H9 (cell line): ENCODE results near the gene GSAP. TPM values are rescaled to one million over a fixed set of nuclear protein-coding genes. Genes with fewer than 3 reads are reported as not detected.

Experiments used
- DNase-seq: peaks from one replicate; pipeline ENCODE4 v3.0.0-alpha.2; 2017
- H2AFZ ChIP-seq: one replicate; pipeline ENCODE4 v1.6.1; 2013; ENCODE audit warnings: mild to moderate bottlenecking, low read length, control low read depth, moderate library complexity
- H2AK5ac ChIP-seq: 2 replicates; pipeline ENCODE4 v1.6.1; 2013; ENCODE audit warnings: low read length, control low read depth, mixed read lengths; ENCODE audit not compliant: insufficient read length
- H2BK120ac ChIP-seq: one replicate; pipeline ENCODE4 v1.6.1; 2013; ENCODE audit warnings: low read depth, mild to moderate bottlenecking, low read length, control low read depth, inconsistent platforms; ENCODE audit not compliant: poor library complexity, severe bottlenecking
- H2BK12ac ChIP-seq: 2 replicates; pipeline ENCODE4 v1.6.1; 2013; ENCODE audit warnings: low read length, control low read depth, mixed read lengths, low read depth; ENCODE audit not compliant: insufficient read length
- H2BK15ac ChIP-seq: 2 replicates; pipeline ENCODE4 v1.6.1; 2013; ENCODE audit warnings: low read depth, low read length, control low read depth
- H2BK20ac ChIP-seq: one replicate; pipeline ENCODE4 v1.6.1; 2013; ENCODE audit warnings: low read depth, mild to moderate bottlenecking, low read length, control low read depth, inconsistent platforms; ENCODE audit not compliant: poor library complexity, severe bottlenecking
- H2BK5ac ChIP-seq: 2 replicates; pipeline ENCODE4 v1.6.1; 2013; ENCODE audit warnings: low read length, control low read depth, mixed read lengths; ENCODE audit not compliant: insufficient read length
- H3K14ac ChIP-seq: 2 replicates; pipeline ENCODE4 v1.6.1; 2013; ENCODE audit warnings: low read length, control low read depth; ENCODE audit not compliant: insufficient read depth
- H3K18ac ChIP-seq: 2 replicates; pipeline ENCODE4 v1.6.1; 2013; ENCODE audit warnings: low read depth, mild to moderate bottlenecking, mixed read lengths, low read length, control low read depth; ENCODE audit not compliant: insufficient read length
- H3K23ac ChIP-seq: 2 replicates; pipeline ENCODE4 v1.6.1; 2013; ENCODE audit warnings: low read length, control low read depth, mixed read lengths, low read depth; ENCODE audit not compliant: insufficient read length
- H3K23me2 ChIP-seq: 2 replicates; pipeline ENCODE4 v1.6.1; 2013; ENCODE audit warnings: low read depth, mild to moderate bottlenecking, mixed read lengths, low read length, control low read depth; ENCODE audit not compliant: insufficient read length, poor library complexity, severe bottlenecking
- H3K27ac ChIP-seq: 2 replicates; pipeline ENCODE4 v1.5.1; 2013; ENCODE audit warnings: low read length, control low read depth, mixed read lengths, low read depth; ENCODE audit not compliant: insufficient read length
- H3K27me3 ChIP-seq: 2 replicates; pipeline ENCODE4 v1.6.1; 2013; ENCODE audit warnings: low read length, control low read depth, inconsistent platforms; ENCODE audit not compliant: insufficient read depth
- H3K4ac ChIP-seq: 2 replicates; pipeline ENCODE4 v1.6.1; 2013; ENCODE audit warnings: low read depth, mild to moderate bottlenecking, control low read depth, inconsistent platforms, low read length, moderate library complexity
- H3K4me1 ChIP-seq: 2 replicates; pipeline ENCODE4 v1.6.1; 2013; ENCODE audit warnings: low read length, control low read depth, inconsistent platforms; ENCODE audit not compliant: insufficient read depth
- H3K4me2 ChIP-seq: 2 replicates; pipeline ENCODE4 v1.6.1; 2013; ENCODE audit warnings: low read length, control low read depth, mixed read lengths; ENCODE audit not compliant: insufficient read length, insufficient read depth
- H3K56ac ChIP-seq: 2 replicates; pipeline ENCODE4 v1.6.1; 2013; ENCODE audit warnings: low read depth, mild to moderate bottlenecking, mixed read lengths, low read length, control low read depth; ENCODE audit not compliant: insufficient read length
- H3K79me1 ChIP-seq: 2 replicates; pipeline ENCODE4 v1.6.1; 2013; ENCODE audit warnings: low read depth, mild to moderate bottlenecking, moderate library complexity, low read length, control low read depth, inconsistent platforms; ENCODE audit not compliant: insufficient read depth, poor library complexity, severe bottlenecking
- H3K79me2 ChIP-seq: 2 replicates; pipeline ENCODE4 v1.6.1; 2013; ENCODE audit warnings: low read length, control low read depth, inconsistent platforms; ENCODE audit not compliant: insufficient read depth
- H3K9ac ChIP-seq: 2 replicates; pipeline ENCODE4 v1.6.1; 2013; ENCODE audit warnings: low read length, control low read depth, mixed read lengths; ENCODE audit not compliant: insufficient read length; ENCODE audit errors: extremely low read depth
- H3K9me3 ChIP-seq: one replicate; pipeline ENCODE4 v1.6.1; 2013; ENCODE audit warnings: low read depth, low read length, inconsistent platforms; ENCODE audit not compliant: control insufficient read depth
- H3T11ph ChIP-seq: one replicate; pipeline ENCODE4 v1.6.1; 2013; ENCODE audit warnings: mild to moderate bottlenecking, low read length, control low read depth, inconsistent platforms
- H4K20me1 ChIP-seq: one replicate; pipeline ENCODE4 v1.6.1; 2013; ENCODE audit not compliant: control insufficient read depth, insufficient read length, insufficient read depth
- H4K5ac ChIP-seq: 2 replicates; pipeline ENCODE4 v1.6.1; 2013; ENCODE audit warnings: low read depth, mild to moderate bottlenecking, mixed read lengths, low read length, control low read depth; ENCODE audit not compliant: insufficient read length
- H4K8ac ChIP-seq: replicated peaks from 2 replicates; pipeline ENCODE4 v1.6.1; 2013; ENCODE audit warnings: low read length, control low read depth, mixed read lengths, low read depth; ENCODE audit not compliant: insufficient read length
- H4K91ac ChIP-seq: 2 replicates; pipeline ENCODE4 v1.6.1; 2013; ENCODE audit warnings: low read depth, mild to moderate bottlenecking, moderate library complexity, mixed read lengths, low read length, control low read depth; ENCODE audit not compliant: insufficient read length
- H3K27ac Mint-ChIP-seq, 3 experiments: 2 replicates in 2 of 3; 3 replicates in 1 of 3; pipeline ENCODE4 v1.8.0; 2020 to 2021; ENCODE audit warnings: mixed read lengths in 3 of 3, mild to moderate bottlenecking in 1 of 3, moderate library complexity in 1 of 3
- H3K27me3 Mint-ChIP-seq: 2 replicates; pipeline ENCODE4 v1.8.0; 2021; ENCODE audit warnings: low read depth, mild to moderate bottlenecking, moderate library complexity, mixed read lengths
- H3K36me3 Mint-ChIP-seq, 3 experiments: 2 replicates in 2 of 3; 3 replicates in 1 of 3; pipeline ENCODE4 v1.8.0; 2020 to 2021; ENCODE audit warnings: low read depth in 3 of 3, mixed read lengths in 3 of 3; ENCODE audit not compliant: insufficient read depth in 1 of 3
- H3K4me1 Mint-ChIP-seq, 2 experiments: 2 replicates each; pipeline ENCODE4 v1.8.0; 2020; ENCODE audit warnings: mixed read lengths in 2 of 2
- H3K4me3 Mint-ChIP-seq, 2 experiments: 2 replicates in 1 of 2; 3 replicates in 1 of 2; pipeline ENCODE4 v1.8.0; 2020 to 2021; ENCODE audit warnings: mild to moderate bottlenecking in 2 of 2, mixed read lengths in 2 of 2, moderate library complexity in 1 of 2
- H3K9me3 Mint-ChIP-seq, 2 experiments: 2 replicates in 1 of 2; 3 replicates in 1 of 2; pipeline ENCODE4 v1.8.0; 2020; ENCODE audit warnings: mild to moderate bottlenecking in 2 of 2, mixed read lengths in 2 of 2, moderate library complexity in 1 of 2
- WGBS: extraction: QIAGEN DNeasy Blood & Tissue Kit; methylation state at CpG from one replicate; pipeline ENCODE4 v1.1.7; 2013; ENCODE audit warnings: missing lambda C conversion rate, low lambda C conversion rate, mixed read lengths; ENCODE audit not compliant: insufficient read length; ENCODE audit errors: extremely low coverage; 5-methylcytosine and 5-hydroxymethylcytosine counted together
- total RNA-seq: library from RNA; stranded (reverse); gene quantifications from 2 replicates; pipeline ENCODE4 v1.2.1, GENCODE V29; 2021
- TF ChIP-seq, protein P1 (sequence below): fragments of 200-600 bp; sonication (generic); conservative IDR thresholded peaks from 3 replicates; pipeline ENCODE4 v1.8.0; 2021; ENCODE audit warnings: antibody characterized with exemption, mild to moderate bottlenecking

The GSAP gene
- total RNA-seq, 1 experiment from 2014 or later, result 1.9 TPM

DNA sequence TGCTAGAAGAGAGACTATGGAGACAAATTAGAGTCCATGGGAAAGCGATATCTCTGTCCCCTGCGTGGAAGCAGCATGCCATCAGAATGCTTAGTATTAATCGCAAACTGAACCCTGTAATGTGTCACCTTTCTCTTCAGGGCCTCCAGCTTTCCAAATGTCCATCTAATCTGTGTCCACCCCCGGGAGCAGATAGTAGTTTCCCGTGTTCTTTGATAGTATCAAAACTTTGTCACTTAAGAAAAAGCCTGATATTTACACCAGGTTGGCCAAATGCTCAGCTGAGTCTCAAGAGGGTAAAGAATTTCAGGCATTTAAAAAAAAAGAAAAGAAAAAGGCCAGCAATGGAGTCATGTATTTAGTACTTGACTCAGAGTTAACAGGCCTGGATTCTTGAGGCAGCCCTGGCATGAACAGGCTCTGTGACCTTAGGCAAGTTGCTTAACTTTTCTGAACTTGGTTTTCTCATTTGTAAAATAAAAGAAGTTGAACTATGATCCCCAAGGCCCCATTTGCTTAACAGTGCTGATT is 10.4 kb upstream of the GSAP start:
- H3K4me1 ChIP-seq, result peaks cover 14% of the 10 kb centered on the region
- H3K79me2 ChIP-seq, result no peaks in the 10 kb centered on the region
- peaks cover 3% of the 10 kb centered on the region for H3K23me2 ChIP-seq
- H4K5ac ChIP-seq, result no peak overlapping the region
- Mint-ChIP-seq H3K27ac (peak overlapping the region; percentile 31 to 78 (median 68); a peak in 5 of 7 replicates), H3K9me3 (no peaks in the 10 kb centered on the region; a peak in 1 of 5 replicates), H3K4me3 (peak overlapping the region in 1 of 2 experiments; percentile 54; a peak in 2 of 5 replicates), H3K36me3 (no peaks in the 10 kb centered on the region), H3K27me3 (no peaks in the 10 kb centered on the region; the same call in 1 of the 2 replicates), H3K4me1 (peaks cover 53 to 58% of the 10 kb centered on the region in 2 experiments)
- H4K20me1 ChIP-seq, result no peaks in the 10 kb centered on the region
- peak overlapping the region; percentile 4 for H3K18ac ChIP-seq
- no peak overlapping the region for H2AFZ ChIP-seq
- H2BK120ac ChIP-seq, result no peak overlapping the region
- H3K4me2 ChIP-seq, result peak overlapping the region; percentile 17
- TF ChIP-seq, protein P1, sequence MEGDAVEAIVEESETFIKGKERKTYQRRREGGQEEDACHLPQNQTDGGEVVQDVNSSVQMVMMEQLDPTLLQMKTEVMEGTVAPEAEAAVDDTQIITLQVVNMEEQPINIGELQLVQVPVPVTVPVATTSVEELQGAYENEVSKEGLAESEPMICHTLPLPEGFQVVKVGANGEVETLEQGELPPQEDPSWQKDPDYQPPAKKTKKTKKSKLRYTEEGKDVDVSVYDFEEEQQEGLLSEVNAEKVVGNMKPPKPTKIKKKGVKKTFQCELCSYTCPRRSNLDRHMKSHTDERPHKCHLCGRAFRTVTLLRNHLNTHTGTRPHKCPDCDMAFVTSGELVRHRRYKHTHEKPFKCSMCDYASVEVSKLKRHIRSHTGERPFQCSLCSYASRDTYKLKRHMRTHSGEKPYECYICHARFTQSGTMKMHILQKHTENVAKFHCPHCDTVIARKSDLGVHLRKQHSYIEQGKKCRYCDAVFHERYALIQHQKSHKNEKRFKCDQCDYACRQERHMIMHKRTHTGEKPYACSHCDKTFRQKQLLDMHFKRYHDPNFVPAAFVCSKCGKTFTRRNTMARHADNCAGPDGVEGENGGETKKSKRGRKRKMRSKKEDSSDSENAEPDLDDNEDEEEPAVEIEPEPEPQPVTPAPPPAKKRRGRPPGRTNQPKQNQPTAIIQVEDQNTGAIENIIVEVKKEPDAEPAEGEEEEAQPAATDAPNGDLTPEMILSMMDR, result no peak
- DNase-seq, result no peak
- WGBS, result no CpG with 5 or more reads among the region's 5 CpGs
- no peak overlapping the region for H3T11ph ChIP-seq
- no peak overlapping the region for H2BK15ac ChIP-seq
- no peaks in the 10 kb centered on the region for H3K9me3 ChIP-seq
- H4K8ac ChIP-seq, result no peak overlapping the region
- H2AK5ac ChIP-seq, result no peak overlapping the region
- peak overlapping the region; percentile 14 for H2BK20ac ChIP-seq
- H3K23ac ChIP-seq, result no peak overlapping the region
- no peak overlapping the region for H2BK5ac ChIP-seq
- no peak overlapping the region for H3K9ac ChIP-seq
- no peak overlapping the region for H3K27ac ChIP-seq
- no peak overlapping the region for H4K91ac ChIP-seq
- H3K4ac ChIP-seq, result no peak overlapping the region
- H3K27me3 ChIP-seq, result no peaks in the 10 kb centered on the region
- no peaks in the 10 kb centered on the region for H3K79me1 ChIP-seq
- no peak overlapping the region for H2BK12ac ChIP-seq
- no peak overlapping the region for H3K14ac ChIP-seq
- no peak overlapping the region for H3K56ac ChIP-seq
